Measurements from ENCODE around the gene LAPTM5.
A peak's percentile ranks its signal among the peaks of the same experiment; 100 is the strongest.

DNA sequence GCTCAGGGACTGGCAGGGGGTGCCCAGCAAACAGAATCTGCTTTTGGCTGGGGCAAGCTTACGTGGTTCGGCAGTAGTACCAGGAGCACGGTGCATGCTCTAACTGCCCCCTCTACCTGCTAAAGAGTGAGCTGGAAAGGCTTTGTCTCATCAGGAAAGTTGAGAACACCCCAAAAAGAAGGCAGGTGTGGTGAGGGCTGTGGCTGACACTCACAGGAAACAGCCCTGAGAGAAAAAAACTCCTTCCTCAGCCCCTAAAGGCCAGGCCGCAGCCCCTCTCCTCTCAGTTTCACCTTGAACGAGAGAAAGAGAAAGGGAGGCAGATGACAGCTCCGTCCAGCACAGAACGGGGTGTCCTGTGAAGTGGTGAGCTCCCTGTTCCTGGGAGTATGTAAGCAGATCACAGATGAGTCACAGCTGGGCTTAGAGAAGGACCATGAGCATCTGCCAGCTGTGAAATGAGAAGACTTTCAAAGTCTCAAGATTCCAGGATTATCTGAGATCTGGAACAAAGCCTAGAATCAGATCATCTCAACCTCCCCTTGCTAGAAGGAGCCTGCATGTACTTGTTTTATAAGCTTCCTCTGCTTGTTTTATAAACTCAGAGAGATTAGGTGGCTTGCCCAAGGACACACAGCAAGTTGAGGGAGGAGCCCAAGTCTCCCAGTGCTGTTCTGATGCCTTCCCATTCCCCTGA is 13.4 kb downstream of the LAPTM5 start:
- TF ChIP-seq POLR2A (IDR thresholded peaks at IDR 0.05) (no peak), CTCF (IDR thresholded peaks at IDR 0.05 in 8 of 11, conservative IDR thresholded peaks at IDR 0.05 in 3 of 11) (no peak), POLR2AphosphoS5 (IDR thresholded peaks at IDR 0.05) (peak in 2 of 3 donors; percentile 42 to 74)

Data from spleen (tissue), 7 donors.